SK-N-SH treated with all-trans-retinoic acid at 6 μM for 48 hours (cell line): ENCODE results near the gene POLE4.

Experiments
- ATAC-seq: fragments of 200-7000 bp; cut with Tn5 transposase; 3 replicates; pipeline ENCODE4 v1.9.1; 2020; ENCODE audit warnings: mild to moderate bottlenecking, moderate library complexity
- ARNTL ChIP-seq: fragments of 450-650 bp; formaldehyde crosslinking; IDR thresholded peaks from 2 replicates; pipeline ENCODE4 v1.5.0; 2020; ENCODE audit warnings: low read depth, mild to moderate bottlenecking, moderate library complexity, borderline replicate concordance
- BACH2 ChIP-seq: fragments of 250-450 bp; sonication (Bioruptor Pico); IDR thresholded peaks from 2 replicates; pipeline ENCODE4 v1.9.0; 2021; ENCODE audit warnings: mild to moderate bottlenecking, borderline replicate concordance
- CSDC2 ChIP-seq: fragments of 250-450 bp; sonication (Bioruptor Pico); IDR thresholded peaks from 2 replicates; pipeline ENCODE4 v1.5.0; 2020; ENCODE audit warnings: mild to moderate bottlenecking, moderate library complexity
- CSRNP3 ChIP-seq: fragments of 250-450 bp; sonication (Bioruptor Pico); IDR thresholded peaks from 2 replicates; pipeline ENCODE4 v1.5.1; 2021; ENCODE audit warnings: mild to moderate bottlenecking, moderate library complexity
- ESRRG ChIP-seq: fragments of 250-450 bp; sonication (Bioruptor Pico); IDR thresholded peaks from 2 replicates; pipeline ENCODE4 v1.6.1; 2021; ENCODE audit warnings: mild to moderate bottlenecking
- GLIS3 ChIP-seq: fragments of 250-450 bp; sonication (Bioruptor Pico); IDR thresholded peaks from 2 replicates; pipeline ENCODE4 v1.5.0; 2020; ENCODE audit warnings: mild to moderate bottlenecking, moderate library complexity
- ISL1 ChIP-seq: fragments of 250-450 bp; sonication (Bioruptor Pico); IDR thresholded peaks from 2 replicates; pipeline ENCODE4 v2.1.2; 2022; ENCODE audit warnings: mild to moderate bottlenecking, moderate library complexity
- OSR1 ChIP-seq: fragments of 250-450 bp; sonication (Bioruptor Pico); IDR thresholded peaks from 2 replicates; pipeline ENCODE4 v1.8.0; 2022; ENCODE audit warnings: moderate library complexity, mild to moderate bottlenecking, inconsistent platforms
- POU6F1 ChIP-seq: fragments of 250-450 bp; sonication (Bioruptor Pico); IDR thresholded peaks from 2 replicates; pipeline ENCODE4 v1.8.0; 2021; ENCODE audit warnings: low read depth, mild to moderate bottlenecking, moderate library complexity, borderline replicate concordance
- RARB ChIP-seq: fragments of 250-450 bp; sonication (Bioruptor Pico); IDR thresholded peaks from 2 replicates; pipeline ENCODE4 v1.8.0; 2021; ENCODE audit warnings: mild to moderate bottlenecking, moderate library complexity
- TCF4 ChIP-seq: fragments of 250-450 bp; sonication (Bioruptor Pico); IDR thresholded peaks from 2 replicates; pipeline ENCODE4 v1.8.0; 2021; ENCODE audit warnings: mild to moderate bottlenecking, moderate library complexity, borderline replicate concordance
- TOX ChIP-seq: fragments of 250-450 bp; sonication (Bioruptor Pico); IDR thresholded peaks from 2 replicates; pipeline ENCODE4 v1.8.0; 2021; ENCODE audit warnings: mild to moderate bottlenecking, moderate library complexity, borderline replicate concordance
- TSHZ2 ChIP-seq: fragments of 250-450 bp; sonication (Bioruptor Pico); IDR thresholded peaks from 2 replicates; pipeline ENCODE4 v1.5.0; 2020; ENCODE audit warnings: mild to moderate bottlenecking, moderate library complexity
- ZC3H10 ChIP-seq: fragments of 250-450 bp; sonication (Bioruptor Pico); IDR thresholded peaks from 2 replicates; pipeline ENCODE4 v1.5.1; 2021; ENCODE audit warnings: mild to moderate bottlenecking, moderate library complexity
- ZFP3 ChIP-seq: fragments of 250-450 bp; sonication (Bioruptor Pico); IDR thresholded peaks from 2 replicates; pipeline ENCODE4 v1.5.0; 2020; ENCODE audit warnings: mild to moderate bottlenecking, moderate library complexity
- ZFP30 ChIP-seq: fragments of 450-650 bp; formaldehyde crosslinking; IDR thresholded peaks from 2 replicates; pipeline ENCODE4 v1.5.0; 2022; ENCODE audit warnings: mild to moderate bottlenecking, moderate library complexity
- ZNF565 ChIP-seq: fragments of 450-650 bp; formaldehyde crosslinking; conservative IDR thresholded peaks from 2 replicates; pipeline ENCODE4 v1.5.0; 2020; ENCODE audit warnings: low read depth, mild to moderate bottlenecking, moderate library complexity
- ZNF70 ChIP-seq: fragments of 450-650 bp; formaldehyde crosslinking; IDR thresholded peaks from 2 replicates; pipeline ENCODE4 v1.5.0; 2020; ENCODE audit warnings: mild to moderate bottlenecking, moderate library complexity

The POLE4 gene

GRCh38 chr2:74910245-74910644 is 48.2 kb upstream of the POLE4 start (continued):
- no peak for TF ChIP-seq POU6F1
- TF ChIP-seq, all 23 proteins: peak for 0

DNA sequence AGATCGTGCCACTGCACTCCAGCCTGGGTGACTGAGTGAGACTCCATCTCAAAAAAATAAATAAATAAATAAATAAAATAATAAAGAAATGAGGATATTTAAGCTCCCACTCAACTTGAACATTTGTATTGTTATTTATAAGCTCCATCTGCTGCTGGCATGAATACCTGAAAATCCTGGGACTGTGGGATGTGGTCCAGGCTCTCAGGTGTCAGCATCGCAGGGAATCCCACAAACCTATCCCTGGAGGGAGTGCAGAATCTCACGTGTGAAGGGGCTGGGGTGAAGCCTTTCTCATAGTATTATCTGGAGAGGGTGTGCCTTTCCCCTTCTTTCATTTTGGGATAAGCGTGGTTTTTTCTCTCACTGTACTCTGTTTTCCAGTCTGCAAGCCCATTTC is 47.4 kb upstream of the POLE4 start:
- TF ChIP-seq TSHZ2 (CRISPR knock-in tag) (no peak), RARB (CRISPR knock-in tag) (no peak), ZC3H10 (CRISPR knock-in tag) (no peak), ZNF565 (CRISPR knock-in tag) (no peak), ZFP30 (no peak), OSR1 (CRISPR knock-in tag) (no peak), TOX (no peak), BACH2 (no peak), ARNTL (CRISPR knock-in tag) (no peak), GLIS3 (CRISPR knock-in tag) (no peak), ZFP3 (CRISPR knock-in tag) (no peak), CSDC2 (no peak), CSRNP3 (CRISPR knock-in tag) (no peak), ESRRG (CRISPR knock-in tag) (no peak), ZNF70 (no peak)
- TF ChIP-seq, all 23 proteins: peak for 0
- ATAC-seq = no peak

DNA sequence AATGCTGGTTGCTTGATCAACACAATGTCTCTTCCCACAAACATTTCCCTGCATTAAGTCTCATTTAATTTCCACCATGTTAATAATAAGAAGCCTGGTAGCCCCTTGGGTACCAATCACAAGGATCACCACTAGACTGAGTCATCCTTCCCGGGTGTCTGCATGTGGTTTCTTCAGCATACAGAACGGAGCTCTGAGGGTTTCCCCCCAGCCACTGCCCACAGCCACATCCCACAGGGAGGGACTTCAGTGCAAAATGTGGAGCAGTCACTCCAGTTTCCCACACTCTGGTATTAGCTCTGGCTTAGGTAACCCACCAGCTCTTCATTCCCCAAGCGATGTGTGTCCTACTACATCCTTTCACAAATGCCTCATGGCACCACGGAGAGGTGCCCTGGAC is 42.7 kb upstream of the POLE4 start:
- no peak for ATAC-seq
- TF ChIP-seq ZC3H10 (CRISPR knock-in tag) (no peak), CSRNP3 (CRISPR knock-in tag) (no peak), GLIS3 (CRISPR knock-in tag) (no peak)

DNA sequence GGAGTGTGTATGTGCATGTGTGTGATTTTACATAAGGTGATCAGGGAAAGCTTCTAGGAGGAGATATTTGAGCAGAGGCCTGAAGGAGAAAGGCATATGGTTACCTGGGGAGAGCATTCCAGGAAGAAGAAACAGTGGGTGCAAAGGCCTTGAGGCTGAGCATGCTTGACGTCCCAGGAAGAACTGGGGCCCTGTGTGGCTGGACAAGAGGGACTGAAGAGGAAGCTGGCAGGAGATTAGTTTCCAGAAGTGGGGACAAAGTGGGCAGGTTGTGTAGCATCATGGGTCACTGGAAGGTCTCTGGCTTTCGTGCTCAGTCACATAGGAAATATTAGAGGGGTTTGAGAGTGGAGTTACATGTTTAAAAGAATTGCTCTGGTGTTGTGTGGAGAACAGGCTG is 42.0 kb upstream of the POLE4 start:
- ATAC-seq = no peak
- TF ChIP-seq ISL1 (CRISPR knock-in tag) = no peak
- no peak for TF ChIP-seq TCF4
- no peak for TF ChIP-seq ZNF70
- TF ChIP-seq CSRNP3 (CRISPR knock-in tag) = no peak
- no peak for TF ChIP-seq ZFP30
